ENCODE results near the gene SNRK.

SNRK gene

GRCh38 chr3:43255662-43256061 lies 30.7 kb upstream of the SNRK start:
- H3K36me3 ChIP-seq (ENCODE audit: insufficient read depth, low read length), result no peaks in the 10 kb centered on the region
- no peak overlapping the region for H3K4me2 ChIP-seq (ENCODE audit: low read depth, low read length, poor library complexity, severe bottlenecking)
- no peaks in the 10 kb centered on the region for H3K27me3 ChIP-seq (ENCODE audit: insufficient read depth, low read length, poor library complexity, severe bottlenecking)
- H3K9me3 ChIP-seq (ENCODE audit: insufficient read depth, low read depth, low read length), result no peaks in the 10 kb centered on the region
- H3K9me2 ChIP-seq (replicated peaks; ENCODE audit: low read depth, low read length), result no peaks in the 10 kb centered on the region
- H3K4me1 ChIP-seq (ENCODE audit: insufficient read depth, low read length, poor library complexity, severe bottlenecking), result no peaks in the 10 kb centered on the region
- H4K20me1 ChIP-seq (ENCODE audit: insufficient read depth, low read length, poor library complexity, severe bottlenecking), result no peaks in the 10 kb centered on the region
- H3K79me2 ChIP-seq (ENCODE audit: insufficient read depth, low read length), result no peaks in the 10 kb centered on the region
- no peak overlapping the region for H3K9ac ChIP-seq (ENCODE audit: low read depth, low read length, poor library complexity, severe bottlenecking)
- TF ChIP-seq EZH2phosphoT487 (IDR thresholded peaks at IDR 0.05; ENCODE audit: borderline replicate concordance) (no peak), CTCF (conservative IDR thresholded peaks at IDR 0.05; ENCODE audit: low read length) (no peak)
- H2AFZ ChIP-seq (ENCODE audit: low read length), result no peak overlapping the region
- no peaks in the 10 kb centered on the region for H3F3A ChIP-seq (ENCODE audit: low read depth)
- H3K4me3 ChIP-seq (ENCODE audit: low read length, poor library complexity, severe bottlenecking), result no peak overlapping the region

- Histone ChIP-seq H3K79me2 (ENCODE audit: insufficient read depth, low read length) (no peaks in the 10 kb centered on the region), H3K4me2 (ENCODE audit: low read depth, low read length, poor library complexity, severe bottlenecking) (no peak overlapping the region), H4K20me1 (ENCODE audit: insufficient read depth, low read length, poor library complexity, severe bottlenecking) (no peaks in the 10 kb centered on the region), H3K9me3 (ENCODE audit: insufficient read depth, low read depth, low read length) (no peaks in the 10 kb centered on the region), H3F3A (ENCODE audit: low read depth) (no peaks in the 10 kb centered on the region), H3K9me2 (replicated peaks; ENCODE audit: low read depth, low read length) (no peaks in the 10 kb centered on the region), H3K4me1 (ENCODE audit: insufficient read depth, low read length, poor library complexity, severe bottlenecking) (no peaks in the 10 kb centered on the region), H3K36me3 (ENCODE audit: insufficient read depth, low read length) (no peaks in the 10 kb centered on the region), H3K9ac (ENCODE audit: low read depth, low read length, poor library complexity, severe bottlenecking) (no peak overlapping the region), H3K27me3 (ENCODE audit: insufficient read depth, low read length, poor library complexity, severe bottlenecking) (no peaks in the 10 kb centered on the region), H3K4me3 (ENCODE audit: low read length, poor library complexity, severe bottlenecking) (no peak overlapping the region), H2AFZ (ENCODE audit: low read length) (no peak overlapping the region)
- TF ChIP-seq CTCF (conservative IDR thresholded peaks at IDR 0.05; ENCODE audit: low read length), result no peak
- no peak for TF ChIP-seq EZH2phosphoT487 (IDR thresholded peaks at IDR 0.05; ENCODE audit: borderline replicate concordance)
Measured at GRCh38 chr3:43256714-43257461, 29.5 kb upstream of the SNRK start.

- TF ChIP-seq EZH2phosphoT487 (IDR thresholded peaks at IDR 0.05; ENCODE audit: borderline replicate concordance) (no peak), CTCF (conservative IDR thresholded peaks at IDR 0.05; ENCODE audit: low read length) (no peak)
- H3K4me1 ChIP-seq (ENCODE audit: insufficient read depth, low read length, poor library complexity, severe bottlenecking), result no peaks in the 10 kb centered on the region
- H3K9me3 ChIP-seq (ENCODE audit: insufficient read depth, low read depth, low read length), result no peaks in the 10 kb centered on the region
- no peaks in the 10 kb centered on the region for H3F3A ChIP-seq (ENCODE audit: low read depth)
- no peak overlapping the region for H3K9ac ChIP-seq (ENCODE audit: low read depth, low read length, poor library complexity, severe bottlenecking)
- H2AFZ ChIP-seq (ENCODE audit: low read length), result no peak overlapping the region
- no peaks in the 10 kb centered on the region for H4K20me1 ChIP-seq (ENCODE audit: insufficient read depth, low read length, poor library complexity, severe bottlenecking)
- no peaks in the 10 kb centered on the region for H3K27me3 ChIP-seq (ENCODE audit: insufficient read depth, low read length, poor library complexity, severe bottlenecking)
- H3K4me3 ChIP-seq (ENCODE audit: low read length, poor library complexity, severe bottlenecking), result no peak overlapping the region
- no peaks in the 10 kb centered on the region for H3K79me2 ChIP-seq (ENCODE audit: insufficient read depth, low read length)
- no peaks in the 10 kb centered on the region for H3K36me3 ChIP-seq (ENCODE audit: insufficient read depth, low read length)
- H3K4me2 ChIP-seq (ENCODE audit: low read depth, low read length, poor library complexity, severe bottlenecking), result no peak overlapping the region
- H3K9me2 ChIP-seq (replicated peaks; ENCODE audit: low read depth, low read length), result no peaks in the 10 kb centered on the region
Measured at GRCh38 chr3:43257850-43258249, 28.5 kb upstream of the SNRK start.
